Activated effector memory CD4-positive, alpha-beta T cell treated with Interleukin-2 at 50 U/mL for 16 hours (primary cell): ENCODE results near the gene NTRK3.

Experiments
- DNase-seq: peaks from one replicate; pipeline ENCODE4 v3.0.0-alpha.2; 2020

The NTRK3 gene

DNA sequence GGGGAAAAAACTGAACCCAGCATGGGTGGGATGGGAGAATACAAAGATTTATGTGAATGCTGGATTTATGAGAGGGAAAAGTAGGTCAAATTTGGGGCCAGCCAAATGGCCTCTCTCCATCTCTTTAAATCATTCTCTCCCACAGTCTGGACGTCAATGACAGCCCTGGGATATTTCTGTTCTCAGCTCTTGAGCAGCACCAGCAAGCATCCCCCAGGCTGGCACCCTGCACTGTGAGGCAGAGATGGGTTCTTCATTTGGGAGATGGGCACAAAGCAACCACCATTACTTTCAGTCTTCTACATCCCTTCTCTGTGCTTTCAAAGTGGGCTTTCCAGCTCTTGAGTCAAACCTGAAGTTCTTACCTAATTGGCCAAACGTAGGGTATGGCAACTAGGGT, 321.0 kb downstream of the NTRK3 start:
- DNase-seq = no peak

- no peak for DNase-seq
Measured at GRCh38 chr15:87931584-87931983, 325.0 kb downstream of the NTRK3 start.

- no peak for DNase-seq
Measured at GRCh38 chr15:87930457-87930856, 326.1 kb downstream of the NTRK3 start.

DNA sequence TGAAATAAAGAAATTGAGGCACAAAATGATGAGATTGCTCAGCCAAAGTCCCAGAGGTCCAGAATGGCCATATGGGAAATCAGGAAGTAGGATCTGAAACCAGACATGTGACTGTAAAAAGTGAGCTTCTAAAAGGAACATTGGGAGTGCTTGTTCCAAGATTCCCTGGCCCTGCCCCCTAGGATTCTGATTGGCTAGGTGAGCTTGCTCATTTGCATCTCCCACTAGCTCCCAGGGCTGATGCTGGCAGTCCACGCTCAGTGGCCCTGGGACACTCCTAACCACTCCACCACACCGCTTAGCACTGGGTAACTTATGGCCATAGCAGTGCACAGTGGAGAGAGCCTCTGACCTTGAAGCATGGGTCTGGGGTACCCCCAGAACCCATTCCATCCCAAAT, 326.7 kb downstream of the NTRK3 start:
- no peak for DNase-seq

DNA sequence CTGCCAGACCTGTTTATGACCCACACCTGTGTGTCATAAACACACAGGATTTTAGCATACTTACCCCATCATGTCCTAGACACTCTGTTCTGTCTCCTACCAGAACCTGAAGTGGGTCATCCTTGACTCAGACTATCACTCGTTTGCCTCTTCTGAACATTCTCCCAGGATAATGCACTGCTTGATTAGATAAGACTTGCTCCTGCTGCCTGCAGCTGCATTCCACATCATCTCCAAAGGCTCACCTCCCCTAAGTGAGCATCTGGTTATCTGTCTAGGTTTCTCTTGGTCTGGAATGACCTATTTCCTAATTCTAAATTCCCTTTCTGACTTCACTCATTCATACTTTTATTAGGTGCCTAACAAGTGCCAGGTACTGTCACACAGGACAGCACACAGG, 332.1 kb downstream of the NTRK3 start:
- DNase-seq = no peak

DNA sequence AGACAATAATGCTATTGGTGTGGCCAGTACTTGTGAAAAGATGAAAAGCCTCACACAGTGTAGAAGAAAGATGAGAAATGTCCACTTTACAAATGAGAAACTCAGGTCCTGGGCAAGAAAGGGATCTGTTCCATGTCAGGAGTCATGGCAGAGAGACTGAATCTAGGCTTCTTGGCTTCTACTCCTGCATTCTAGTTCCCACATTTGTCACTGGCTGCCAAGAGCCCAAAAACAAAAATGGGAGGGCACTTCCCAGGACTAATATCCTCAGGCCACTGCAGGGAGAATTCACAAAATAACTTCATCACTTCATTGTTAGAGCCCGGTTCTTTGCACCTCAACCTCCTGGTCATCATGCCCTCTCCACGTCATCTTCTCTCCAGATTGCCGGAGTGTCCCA, 337.5 kb downstream of the NTRK3 start:
- DNase-seq = no peak

- no peak for DNase-seq
Measured at GRCh38 chr15:87917480-87917879, 339.1 kb downstream of the NTRK3 start.

GRCh38 chr15:87916208-87916607, 340.3 kb downstream of the NTRK3 start:
- DNase-seq = no peak

- DNase-seq = no peak
Measured at GRCh38 chr15:87910301-87910700, 346.2 kb downstream of the NTRK3 start.

DNA sequence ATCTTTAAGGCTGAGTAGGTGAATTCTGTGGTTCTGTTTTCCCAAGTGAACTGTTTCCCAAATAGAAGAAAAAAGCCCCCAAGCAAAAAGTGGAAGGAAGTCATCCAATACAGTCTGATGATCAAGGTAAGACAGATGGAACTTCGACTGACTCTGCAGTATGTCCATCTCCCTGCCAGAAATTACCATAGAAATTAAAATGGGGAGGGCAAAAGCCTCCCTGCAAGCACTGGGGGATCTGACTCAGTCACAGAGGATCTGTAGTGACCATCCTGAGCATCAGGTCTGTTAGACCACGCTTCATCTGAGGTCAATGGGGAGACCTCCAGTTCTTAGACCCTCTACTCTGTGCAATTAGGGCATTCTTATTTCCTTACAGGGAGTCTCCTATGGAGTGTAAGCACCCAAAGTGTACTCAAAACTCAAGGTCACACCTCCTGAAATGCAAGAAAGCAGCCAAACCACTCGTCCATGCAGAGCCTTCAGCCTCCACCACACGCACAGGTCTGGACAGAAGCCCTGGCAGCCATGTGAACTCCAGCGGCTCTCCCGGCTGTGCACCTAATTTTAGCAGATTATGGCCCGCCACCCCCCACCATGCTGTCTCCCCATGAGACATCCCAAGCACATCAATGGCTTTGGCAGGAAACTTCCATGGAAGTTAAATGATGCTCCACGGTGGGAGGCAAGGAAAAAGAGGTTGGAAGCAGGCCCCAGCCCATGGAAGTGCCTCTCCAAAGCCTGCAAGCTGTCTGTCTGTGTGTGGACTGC, 348.7 kb downstream of the NTRK3 start:
- DNase-seq = no peak

GRCh38 chr15:87906444-87906843, 350.1 kb downstream of the NTRK3 start:
- no peak for DNase-seq

DNA sequence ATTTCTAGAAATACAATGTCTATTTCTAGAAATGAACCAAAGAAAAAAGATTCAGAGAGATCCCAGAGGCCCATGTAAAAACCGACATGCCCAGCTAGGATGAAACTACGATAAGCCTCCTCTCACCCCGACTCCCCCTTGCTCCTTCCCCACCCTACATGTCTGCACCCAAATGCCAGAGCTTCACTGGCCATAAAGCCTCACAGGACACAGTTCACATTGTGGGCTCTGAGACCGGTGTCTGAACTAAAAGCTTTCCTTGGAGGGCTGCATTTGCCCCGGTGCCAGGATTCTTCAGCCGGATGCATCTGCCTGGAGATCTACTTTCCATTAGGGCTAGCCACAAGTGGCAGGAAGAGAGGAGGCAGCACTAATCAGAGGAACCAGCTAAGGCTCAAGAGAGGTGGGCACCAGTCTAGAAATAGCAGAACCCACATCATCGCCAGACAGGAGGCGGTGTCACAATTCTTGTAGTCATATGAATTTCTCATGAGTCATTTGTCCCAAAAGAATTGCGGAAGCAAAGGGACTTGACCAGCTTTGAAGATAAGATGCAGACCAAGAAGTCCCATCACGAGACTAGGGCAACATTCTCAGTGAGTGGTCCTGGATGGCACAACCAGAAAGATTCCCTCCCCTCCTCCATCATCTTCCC, 353.6 kb downstream of the NTRK3 start:
- DNase-seq = no peak

- no peak for DNase-seq
Measured at GRCh38 chr15:87901926-87902690, 354.4 kb downstream of the NTRK3 start.

DNA sequence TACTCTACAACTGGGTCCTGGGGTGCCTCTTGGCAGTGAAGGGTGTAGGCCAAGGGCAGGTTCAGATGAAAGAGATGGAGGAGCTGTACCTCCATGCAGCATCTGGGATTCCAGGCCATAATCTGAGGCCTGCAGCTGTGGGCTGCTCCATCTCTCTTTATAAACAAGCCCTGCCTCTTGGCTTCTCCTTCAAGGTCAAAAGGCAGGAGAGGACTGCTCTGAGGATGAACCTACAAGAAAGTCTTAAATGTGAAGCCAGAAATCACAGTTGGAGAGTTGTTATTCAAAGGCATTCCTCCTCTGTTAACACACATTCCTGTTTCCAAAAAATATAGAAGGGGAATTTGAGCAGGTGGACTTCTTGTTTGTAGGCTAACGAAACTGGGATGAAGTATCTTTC, 355.5 kb downstream of the NTRK3 start:
- no peak for DNase-seq

GRCh38 chr15:87896936-87897335, 359.6 kb downstream of the NTRK3 start:
- no peak for DNase-seq

DNA sequence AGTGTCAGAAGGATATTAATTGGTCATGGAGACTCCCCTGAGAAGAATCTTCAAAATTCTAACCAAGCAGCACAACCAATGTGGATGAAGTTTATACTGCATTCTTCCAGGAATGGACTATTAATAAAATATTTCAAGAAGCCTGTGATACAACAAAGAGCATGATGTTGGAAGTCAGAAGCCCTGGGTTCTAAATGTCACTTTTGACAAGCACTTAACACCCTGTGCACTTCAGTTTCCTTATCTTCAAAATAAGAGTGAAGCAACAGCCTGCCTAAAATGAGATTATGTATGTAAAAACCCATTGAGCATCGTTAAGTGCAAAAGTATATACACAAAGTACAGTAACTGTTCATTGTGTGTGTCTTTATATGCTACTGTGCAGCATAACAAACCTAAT, 369.4 kb downstream of the NTRK3 start:
- DNase-seq = no peak

GRCh38 chr15:87881026-87881425, 375.5 kb downstream of the NTRK3 start:
- no peak for DNase-seq

DNA sequence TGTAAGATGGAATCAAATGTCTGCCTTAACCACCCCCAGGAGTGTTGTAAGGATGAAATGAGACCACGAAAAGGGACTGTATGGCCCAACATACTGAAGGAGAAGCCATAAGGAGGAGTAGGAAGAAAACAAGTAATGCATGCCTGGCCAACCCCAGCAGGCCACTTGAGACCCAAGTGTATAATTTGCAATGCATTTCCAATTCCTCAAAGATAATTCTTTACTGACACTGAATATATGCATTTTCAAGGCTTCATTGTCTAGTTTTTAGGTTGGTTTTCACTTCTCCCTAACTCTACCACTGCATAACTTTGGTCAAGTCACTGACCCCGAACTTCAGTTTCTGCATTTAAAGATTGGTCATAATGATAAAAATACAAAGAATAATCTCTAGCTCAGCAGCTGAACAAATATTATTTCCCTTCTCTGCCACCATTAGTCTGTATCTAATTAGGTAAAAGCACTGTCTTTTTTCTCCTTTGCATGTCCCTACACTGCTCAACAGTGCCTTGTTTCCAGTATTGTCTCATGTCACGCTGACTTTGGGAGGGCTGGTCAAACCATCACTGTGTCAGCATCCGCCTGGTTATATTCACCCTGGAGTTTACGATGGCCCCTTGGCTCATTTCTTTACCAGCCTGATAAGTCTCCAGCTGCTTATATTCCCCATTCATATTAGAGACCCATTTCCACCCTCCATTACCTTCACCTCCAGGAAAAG, 378.6 kb downstream of the NTRK3 start:
- DNase-seq = no peak

- DNase-seq = no peak
Measured at GRCh38 chr15:87877114-87877810, 379.3 kb downstream of the NTRK3 start.

GRCh38 chr15:87874896-87875711, 381.4 kb downstream of the NTRK3 start:
- DNase-seq = no peak

GRCh38 chr15:87873516-87873915, 383.0 kb downstream of the NTRK3 start:
- DNase-seq = no peak
